ENCODE measurements around the gene OPCML.

OPCML gene

GRCh38 chr11:133249065-133249464 is 283.2 kb downstream of the OPCML start:
- H3K36me3 ChIP-seq (replicated peaks), result no peaks in the 10 kb centered on the region
- in situ Hi-C loops (cut with MboI; ENCODE audit: low sequenced_read_pairs), result no loop called here
- no peaks in the 10 kb centered on the region for H3K4me1 ChIP-seq
- H3K27me3 ChIP-seq (ENCODE audit: low read depth), result no peaks in the 10 kb centered on the region
- H3K4me3 ChIP-seq, result no peak overlapping the region
- no peak for DNase-seq (ENCODE audit: low spot score in 2 of 2)
- H3K9me3 ChIP-seq, result no peaks in the 10 kb centered on the region

GRCh38 chr11:133243832-133244231 is 288.5 kb downstream of the OPCML start:
- in situ Hi-C loops (cut with MboI; ENCODE audit: low sequenced_read_pairs), result no loop called here
- no peaks in the 10 kb centered on the region for H3K9me3 ChIP-seq
- H3K27me3 ChIP-seq (ENCODE audit: low read depth), result no peaks in the 10 kb centered on the region
- no peaks in the 10 kb centered on the region for H3K36me3 ChIP-seq (replicated peaks)
- no peak for DNase-seq (ENCODE audit: low spot score in 2 of 2)
- no peak overlapping the region for H3K4me3 ChIP-seq
- no peaks in the 10 kb centered on the region for H3K4me1 ChIP-seq

- in situ Hi-C loops (cut with MboI; ENCODE audit: low sequenced_read_pairs), result no loop called here
- Histone ChIP-seq H3K4me1 (no peaks in the 10 kb centered on the region), H3K9me3 (no peaks in the 10 kb centered on the region), H3K4me3 (no peak overlapping the region), H3K36me3 (replicated peaks) (no peaks in the 10 kb centered on the region), H3K27me3 (ENCODE audit: low read depth) (no peaks in the 10 kb centered on the region)
- DNase-seq (ENCODE audit: low spot score in 2 of 2), result no peak
Measured at GRCh38 chr11:133240908-133241655, 291.2 kb downstream of the OPCML start.

- DNase-seq (ENCODE audit: low spot score in 2 of 2), result no peak
- no peaks in the 10 kb centered on the region for H3K36me3 ChIP-seq (replicated peaks)
- no peaks in the 10 kb centered on the region for H3K4me1 ChIP-seq
- no peaks in the 10 kb centered on the region for H3K27me3 ChIP-seq (ENCODE audit: low read depth)
- no peak overlapping the region for H3K4me3 ChIP-seq
- H3K9me3 ChIP-seq, result no peaks in the 10 kb centered on the region
- in situ Hi-C loops (cut with MboI; ENCODE audit: low sequenced_read_pairs), result no loop called here
Measured at GRCh38 chr11:133239575-133239974, 292.7 kb downstream of the OPCML start.

- DNase-seq (ENCODE audit: low spot score in 2 of 2), result no peak
- no peak overlapping the region for H3K4me3 ChIP-seq
- no peaks in the 10 kb centered on the region for H3K4me1 ChIP-seq
- in situ Hi-C loops (cut with MboI; ENCODE audit: low sequenced_read_pairs), result no loop called here
- no peaks in the 10 kb centered on the region for H3K9me3 ChIP-seq
- no peaks in the 10 kb centered on the region for H3K27me3 ChIP-seq (ENCODE audit: low read depth)
- H3K36me3 ChIP-seq (replicated peaks), result no peaks in the 10 kb centered on the region
Measured at GRCh38 chr11:133238495-133238894, 293.8 kb downstream of the OPCML start.

GRCh38 chr11:133238027-133238426 is 294.3 kb downstream of the OPCML start:
- H3K4me1 ChIP-seq, result no peaks in the 10 kb centered on the region
- DNase-seq (ENCODE audit: low spot score in 2 of 2), result no peak
- no peaks in the 10 kb centered on the region for H3K9me3 ChIP-seq
- no peaks in the 10 kb centered on the region for H3K36me3 ChIP-seq (replicated peaks)
- no peak overlapping the region for H3K4me3 ChIP-seq
- H3K27me3 ChIP-seq (ENCODE audit: low read depth), result no peaks in the 10 kb centered on the region
- in situ Hi-C loops (cut with MboI; ENCODE audit: low sequenced_read_pairs), result no loop called here

- in situ Hi-C loops (cut with MboI; ENCODE audit: low sequenced_read_pairs), result no loop called here
- Histone ChIP-seq H3K9me3 (no peaks in the 10 kb centered on the region), H3K36me3 (replicated peaks) (no peaks in the 10 kb centered on the region), H3K4me1 (no peaks in the 10 kb centered on the region), H3K4me3 (no peak overlapping the region), H3K27me3 (ENCODE audit: low read depth) (no peaks in the 10 kb centered on the region)
- DNase-seq (ENCODE audit: low spot score in 2 of 2), result no peak
Measured at GRCh38 chr11:133235381-133235780, 296.9 kb downstream of the OPCML start.

GRCh38 chr11:133234883-133235282 is 297.4 kb downstream of the OPCML start:
- H3K9me3 ChIP-seq, result no peaks in the 10 kb centered on the region
- H3K27me3 ChIP-seq (ENCODE audit: low read depth), result no peaks in the 10 kb centered on the region
- in situ Hi-C loops (cut with MboI; ENCODE audit: low sequenced_read_pairs), result no loop called here

GRCh38 chr11:133232665-133233064 is 299.6 kb downstream of the OPCML start:
- Histone ChIP-seq H3K4me3 (no peak overlapping the region), H3K27me3 (ENCODE audit: low read depth) (no peaks in the 10 kb centered on the region), H3K4me1 (no peaks in the 10 kb centered on the region), H3K9me3 (no peaks in the 10 kb centered on the region), H3K36me3 (replicated peaks) (no peaks in the 10 kb centered on the region)
- no peak for DNase-seq (ENCODE audit: low spot score in 2 of 2)
- in situ Hi-C loops (cut with MboI; ENCODE audit: low sequenced_read_pairs), result no loop called here

More at GRCh38 chr11:133234883-133235282, 297.4 kb downstream of the OPCML start:
- Histone ChIP-seq H3K36me3 (replicated peaks) (no peaks in the 10 kb centered on the region), H3K4me1 (no peaks in the 10 kb centered on the region), H3K4me3 (no peak overlapping the region)
- DNase-seq (ENCODE audit: low spot score in 2 of 2), result no peak

- Histone ChIP-seq H3K4me1 (no peaks in the 10 kb centered on the region), H3K4me3 (no peak overlapping the region), H3K36me3 (replicated peaks) (no peaks in the 10 kb centered on the region), H3K9me3 (no peaks in the 10 kb centered on the region), H3K27me3 (ENCODE audit: low read depth) (no peaks in the 10 kb centered on the region)
- in situ Hi-C loops (cut with MboI; ENCODE audit: low sequenced_read_pairs), result no loop called here
- no peak for DNase-seq (ENCODE audit: low spot score in 2 of 2)
Measured at GRCh38 chr11:133230431-133230830, 301.9 kb downstream of the OPCML start.

- no peaks in the 10 kb centered on the region for H3K36me3 ChIP-seq (replicated peaks)
- H3K27me3 ChIP-seq (ENCODE audit: low read depth), result no peaks in the 10 kb centered on the region
- H3K4me3 ChIP-seq, result no peak overlapping the region
- DNase-seq (ENCODE audit: low spot score in 2 of 2), result no peak
- no peaks in the 10 kb centered on the region for H3K4me1 ChIP-seq
- in situ Hi-C loops (cut with MboI; ENCODE audit: low sequenced_read_pairs), result no loop called here
- no peaks in the 10 kb centered on the region for H3K9me3 ChIP-seq
Measured at GRCh38 chr11:133228471-133229329, 303.6 kb downstream of the OPCML start.

- in situ Hi-C loops (cut with MboI; ENCODE audit: low sequenced_read_pairs), result no loop called here
- Histone ChIP-seq H3K27me3 (ENCODE audit: low read depth) (no peaks in the 10 kb centered on the region), H3K4me3 (no peak overlapping the region), H3K36me3 (replicated peaks) (no peaks in the 10 kb centered on the region), H3K9me3 (no peaks in the 10 kb centered on the region), H3K4me1 (no peaks in the 10 kb centered on the region)
- DNase-seq (ENCODE audit: low spot score in 2 of 2), result no peak
Measured at GRCh38 chr11:133227632-133228111, 304.6 kb downstream of the OPCML start.

GRCh38 chr11:133224271-133224670 is 308.0 kb downstream of the OPCML start:
- H3K36me3 ChIP-seq (replicated peaks), result no peaks in the 10 kb centered on the region
- no peaks in the 10 kb centered on the region for H3K27me3 ChIP-seq (ENCODE audit: low read depth)
- in situ Hi-C loops (cut with MboI; ENCODE audit: low sequenced_read_pairs), result no loop called here
- no peaks in the 10 kb centered on the region for H3K9me3 ChIP-seq
- H3K4me3 ChIP-seq, result no peak overlapping the region
- DNase-seq (ENCODE audit: low spot score in 2 of 2), result no peak
- no peaks in the 10 kb centered on the region for H3K4me1 ChIP-seq
